AG10803 (cell line): ENCODE results near the gene NANOS2.

Experiments
- DNase-seq: peaks from one replicate; pipeline ENCODE4 v3.0.0; 2010; ENCODE audit warnings: low read depth
- H3K4me3 ChIP-seq: 2 replicates; pipeline ENCODE4 v1.5.1; 2011; ENCODE audit warnings: mild to moderate bottlenecking, low read length, control low read depth
- CTCF ChIP-seq: conservative IDR thresholded peaks from 2 replicates; pipeline ENCODE4 v1.5.1; 2011; ENCODE audit warnings: mild to moderate bottlenecking, low read length, control low read depth, inconsistent platforms

Gene NANOS2

GRCh38 chr19:45955905-45956608 is 41.5 kb upstream of the NANOS2 start:
- TF ChIP-seq CTCF, result no peak
- no peak overlapping the region for H3K4me3 ChIP-seq
- no peak for DNase-seq

GRCh38 chr19:45954156-45954555 is 39.6 kb upstream of the NANOS2 start:
- no peak for DNase-seq
- H3K4me3 ChIP-seq, result no peak overlapping the region
- no peak for TF ChIP-seq CTCF

- H3K4me3 ChIP-seq, result no peak overlapping the region
- DNase-seq, result no peak
- no peak for TF ChIP-seq CTCF
Observed at GRCh38 chr19:45953676-45954075, 39.1 kb upstream of the NANOS2 start.

GRCh38 chr19:45952686-45953505 is 38.3 kb upstream of the NANOS2 start:
- no peak for TF ChIP-seq CTCF
- peak overlapping the region; percentile 29 for H3K4me3 ChIP-seq
- DNase-seq, result peak; percentile 43

GRCh38 chr19:45952341-45952685 is 37.7 kb upstream of the NANOS2 start:
- TF ChIP-seq CTCF, result no peak
- H3K4me3 ChIP-seq, result no peak overlapping the region
- DNase-seq, result no peak

GRCh38 chr19:45947926-45948325 is 33.3 kb upstream of the NANOS2 start:
- TF ChIP-seq CTCF, result no peak
- H3K4me3 ChIP-seq, result no peak overlapping the region
- DNase-seq, result peak; percentile 30

- H3K4me3 ChIP-seq, result no peak overlapping the region
- no peak for TF ChIP-seq CTCF
- DNase-seq, result no peak
Observed at GRCh38 chr19:45940515-45940805, 25.9 kb upstream of the NANOS2 start.
